Motor neuron (in vitro differentiated cells): ENCODE measurements around the gene TXNRD2. TPM values are rescaled to one million over a fixed set of nuclear protein-coding genes. Genes with fewer than 3 reads are reported as not detected.
"Not testable (repeated sequence)": the region's sequence is repeated elsewhere in the genome, so short reads cannot be mapped to it uniquely, and the experiment has no call there.

Source experiments
- ATAC-seq, 8 experiments: fragments of 200-7000 bp; cut with Tn5 transposase; replicated peaks in 6 of 8; 2 replicates each; pipeline ENCODE4 v1.8.0; 2021; ENCODE audit warnings: mild to moderate bottlenecking in 8 of 8, moderate library complexity in 8 of 8
- H3K27ac ChIP-seq, 2 donors: fragments of 250-450 bp; sonication (Bioruptor Pico); 2 replicates each; pipeline ENCODE4 v1.9.0; 2021; ENCODE audit warnings: antibody characterized with exemption in 2 of 2, mild to moderate bottlenecking in 2 of 2, moderate library complexity in 1 of 2
- H3K4me1 ChIP-seq, 2 donors: fragments of 250-450 bp; sonication (Bioruptor Pico); replicated peaks in 1 of 2; 2 replicates each; pipeline ENCODE4 v1.6.1; 2021; ENCODE audit warnings: antibody characterized with exemption in 2 of 2, mild to moderate bottlenecking in 2 of 2, moderate library complexity in 1 of 2
- H3K4me3 ChIP-seq, 5 donors: fragments of 250-450 bp; sonication (Bioruptor Pico); 2 replicates each; pipeline ENCODE4 v1.9.0; 2021; ENCODE audit warnings: antibody characterized with exemption in 5 of 5, mild to moderate bottlenecking in 5 of 5, moderate library complexity in 4 of 5
- WGBS, 10 experiments: fragments of 450-650 bp; shearing (Covaris generic); methylation state at CpG; one replicate each; pipeline ENCODE4 v1.0.0; 2022; 5-methylcytosine and 5-hydroxymethylcytosine counted together
- in situ Hi-C, 9 experiments: fragments of 400-800 bp; cut with MboI; loops; one replicate each; pipeline ENCODE4 v1.15.0; 2021; ENCODE audit warnings: low sequenced_read_pairs in 9 of 9, low pct_unique_long_range_greater_than_20kb in 2 of 9; ENCODE audit not compliant: unreplicated experiment in 9 of 9
- total RNA-seq, 8 experiments: library from RNA; unstranded; fragments of 300-600 nt; gene quantifications; 2 replicates each; pipeline versions ENCODE4 v1.2.3 to v1.2.4, GENCODE V29; 2022

TXNRD2 gene
- total RNA-seq, 8 experiments from 2014 or later: 2.4 to 33.9 (median 9.9) TPM

DNA sequence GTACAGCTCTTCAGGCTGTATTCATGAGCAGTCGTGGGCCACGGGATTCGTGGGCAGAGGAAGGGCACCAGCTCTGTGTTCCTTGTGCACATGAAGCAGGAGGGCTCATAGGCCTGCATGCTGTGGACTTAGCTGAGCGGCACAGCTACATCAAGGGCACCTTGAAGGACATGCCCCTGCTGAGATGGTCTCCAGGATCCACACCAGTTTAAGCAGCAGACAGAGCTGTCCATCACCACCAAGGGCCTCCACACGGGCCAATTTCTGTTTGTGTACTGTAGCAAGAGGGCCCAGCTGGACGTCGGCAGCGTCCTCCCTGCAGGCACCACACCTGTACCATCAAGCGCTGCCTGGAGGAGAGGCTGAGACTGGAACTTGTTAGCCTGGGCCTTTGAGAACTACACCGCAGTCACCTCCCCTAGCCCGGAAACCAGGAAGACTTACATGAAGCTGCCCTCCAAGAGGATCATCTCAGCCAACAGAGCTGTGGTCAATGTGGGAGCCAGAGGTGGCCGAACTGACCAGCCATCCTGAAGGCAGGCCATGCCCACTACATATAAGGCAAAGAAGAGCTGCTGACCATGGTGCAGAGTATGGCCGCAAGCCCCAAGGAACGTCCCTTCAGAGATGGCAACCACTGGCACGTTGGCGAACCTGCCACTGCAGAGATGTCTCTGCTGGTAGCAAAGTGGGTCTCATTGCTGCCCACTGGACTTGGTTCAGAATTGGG lies 54.2 kb downstream of the TXNRD2 start:
- no peak overlapping the region for H3K4me3 ChIP-seq
- peaks cover 14 to 15% of the 10 kb centered on the region in 2 donors for H3K4me1 ChIP-seq
- in situ Hi-C loops: no loop called here
- WGBS, 10 experiments: 0 to 90% (median 62%) methylated on average over 1 to 6 of the region's 16 CpGs; no CpG with 5 or more reads in 4 of the 10 experiments
- no peak overlapping the region for H3K27ac ChIP-seq
- ATAC-seq: no peak

GRCh38 chr22:19886605-19887255 lies 54.9 kb downstream of the TXNRD2 start:
- peak in 4 of 8 experiments; percentile 3 to 73 (median 30) for ATAC-seq
- Histone ChIP-seq H3K4me3 (no peak overlapping the region), H3K27ac (no peak overlapping the region), H3K4me1 (peaks cover 9 to 11% of the 10 kb centered on the region in 2 donors)
- in situ Hi-C loops: no loop called here
- 18 to 91% (median 70%) methylated on average over 2 to 6 of the region's 12 CpGs; no CpG with 5 or more reads in 2 of the 10 experiments for WGBS, 10 experiments

DNA sequence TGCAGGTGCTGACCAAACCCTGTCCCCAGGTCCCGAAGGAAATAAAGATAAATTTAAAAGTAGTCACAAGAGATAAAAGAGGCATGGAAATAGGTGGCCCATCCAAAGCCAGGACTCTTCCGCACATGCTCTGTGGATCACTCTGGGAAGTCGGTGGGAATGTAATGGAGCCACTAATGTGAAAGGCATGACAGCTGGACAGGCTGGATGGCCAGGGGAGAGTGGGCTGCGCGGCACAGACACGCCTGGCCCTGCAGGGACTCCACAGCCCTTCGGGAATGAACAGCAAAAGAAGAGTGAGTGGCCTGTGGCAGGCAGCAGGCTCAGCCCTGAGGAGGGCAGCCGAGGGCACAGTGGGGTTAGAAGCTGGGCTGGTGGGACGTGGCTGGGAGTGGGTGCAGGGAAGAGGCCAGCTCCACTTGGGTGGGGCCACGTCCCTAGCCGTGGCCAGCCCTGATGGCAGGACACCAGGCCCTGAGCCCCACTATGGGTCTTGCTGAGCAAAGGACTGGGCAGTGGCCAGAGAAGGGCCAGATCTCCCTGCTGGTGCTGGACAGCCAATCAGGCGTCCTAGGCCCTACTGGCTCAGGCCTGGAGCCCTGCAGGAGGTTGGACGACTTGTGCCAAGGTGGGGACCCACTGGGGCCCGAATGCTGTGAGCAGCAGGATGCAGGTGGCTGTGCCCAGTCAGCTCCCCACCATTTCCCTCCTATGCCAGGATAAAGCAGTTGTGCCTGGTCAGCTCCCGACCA lies 55.6 kb downstream of the TXNRD2 start:
- Histone ChIP-seq H3K27ac (no peak overlapping the region), H3K4me1 (peaks cover 10 to 11% of the 10 kb centered on the region in 2 donors), H3K4me3 (no peak overlapping the region)
- in situ Hi-C loops: no loop called here
- ATAC-seq: no peak
- 40 to 83% (median 76%) methylated on average over 1 to 3 of the region's 15 CpGs; no CpG with 5 or more reads in 5 of the 10 experiments for WGBS, 10 experiments

GRCh38 chr22:19884954-19885751 lies 56.5 kb downstream of the TXNRD2 start:
- WGBS, 10 experiments: 73 to 100% (median 93%) methylated on average over 1 to 3 of the region's 26 CpGs; no CpG with 5 or more reads in 4 of the 10 experiments
- H3K4me1 ChIP-seq: peaks cover 18 to 19% of the 10 kb centered on the region in 2 donors
- H3K27ac ChIP-seq: no peak overlapping the region
- no peak for ATAC-seq
- H3K4me3 ChIP-seq: no peak overlapping the region
- in situ Hi-C loops: no loop called here

DNA sequence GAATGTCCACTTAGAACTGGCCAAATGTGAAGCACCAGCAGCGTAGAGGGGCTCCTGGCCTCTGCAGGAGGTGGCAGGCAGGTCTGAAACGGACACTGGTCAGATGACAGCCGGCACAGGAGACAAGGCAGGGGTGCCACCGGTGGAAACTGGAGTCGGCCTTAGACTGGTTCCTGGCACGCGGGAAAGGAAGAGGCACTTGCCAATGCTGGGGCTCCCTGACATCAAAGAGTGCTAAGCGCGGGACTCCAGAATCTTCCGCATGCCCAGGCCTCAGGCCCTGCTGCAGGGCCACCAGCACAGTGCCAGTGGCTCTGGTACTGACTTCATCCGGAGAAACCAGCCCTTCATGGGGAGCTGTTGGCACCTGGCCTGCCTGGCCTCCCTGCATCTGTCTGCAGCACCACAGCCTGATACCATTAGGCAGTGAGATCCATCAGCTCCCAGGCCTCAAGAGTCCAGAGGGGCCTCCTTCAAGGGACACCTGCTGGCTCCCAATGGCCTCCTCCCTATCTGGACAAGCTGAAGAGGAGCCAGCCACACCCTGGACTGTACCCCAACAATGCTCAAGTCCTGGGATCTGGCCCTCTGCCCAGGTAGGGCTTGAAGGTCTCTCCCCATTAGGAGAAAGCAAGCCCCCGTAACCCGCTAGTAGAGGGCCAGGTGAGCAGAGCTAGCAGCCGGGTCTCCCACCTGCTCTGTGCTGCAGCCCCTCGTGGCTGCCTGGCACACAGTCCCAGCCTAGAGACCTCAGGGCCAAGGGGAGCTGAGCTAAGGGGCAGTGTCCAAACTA lies 57.3 kb downstream of the TXNRD2 start:
- in situ Hi-C loops: no loop called here
- no peak overlapping the region for H3K27ac ChIP-seq
- 87 to 100% (median 94%) methylated on average over 1 to 9 of the region's 15 CpGs; no CpG with 5 or more reads in 3 of the 10 experiments for WGBS, 10 experiments
- no peak for ATAC-seq
- H3K4me3 ChIP-seq: no peak overlapping the region
- H3K4me1 ChIP-seq: peaks cover 19 to 20% of the 10 kb centered on the region in 2 donors

- H3K4me3 ChIP-seq, ATAC-seq, H3K27ac ChIP-seq, in situ Hi-C loops: not testable (repeated sequence)
- WGBS, 10 experiments: 80 to 100% (median 100%) methylated on average over 1 to 2 of the region's 8 CpGs; no CpG with 5 or more reads in 5 of the 10 experiments
- peaks cover 19 to 27% of the 10 kb centered on the region in 2 donors for H3K4me1 ChIP-seq
Measured at GRCh38 chr22:19883446-19883845, 58.2 kb downstream of the TXNRD2 start.

GRCh38 chr22:19882446-19883381 lies 58.9 kb downstream of the TXNRD2 start:
- Histone ChIP-seq H3K4me3 (no peak overlapping the region), H3K27ac (no peak overlapping the region), H3K4me1 (peaks cover 19 to 27% of the 10 kb centered on the region in 2 donors)
- WGBS, 10 experiments: 57 to 100% (median 86%) methylated on average over 1 to 4 of the region's 26 CpGs; no CpG with 5 or more reads in 2 of the 10 experiments
- in situ Hi-C loops: no loop called here
- no peak for ATAC-seq

GRCh38 chr22:19880786-19881569 lies 60.6 kb downstream of the TXNRD2 start:
- in situ Hi-C loops: no loop called here
- peak; percentile 79 to 91 (median 88) for ATAC-seq
- H3K4me1 ChIP-seq: peaks cover 19 to 27% of the 10 kb centered on the region in 2 donors
- no peak overlapping the region for H3K4me3 ChIP-seq
- 0 to 40% (median 13%) methylated on average over 1 to 14 of the region's 27 CpGs; no CpG with 5 or more reads in 3 of the 10 experiments for WGBS, 10 experiments
- H3K27ac ChIP-seq: peak overlapping the region in 1 of 2 donors; percentile 28

GRCh38 chr22:19879992-19880785 lies 61.4 kb downstream of the TXNRD2 start:
- in situ Hi-C loops: no loop called here
- ATAC-seq: no peak
- Histone ChIP-seq H3K4me3 (no peak overlapping the region), H3K27ac (no peak overlapping the region), H3K4me1 (peaks cover 19 to 27% of the 10 kb centered on the region in 2 donors)
- WGBS, 10 experiments: 60 to 100% methylated on average over 1 to 3 of the region's 34 CpGs; no CpG with 5 or more reads in 8 of the 10 experiments

- Histone ChIP-seq H3K4me3 (no peak overlapping the region), H3K27ac (no peak overlapping the region), H3K4me1 (peaks cover 24 to 27% of the 10 kb centered on the region in 2 donors)
- in situ Hi-C loops: no loop called here
- no CpG with 5 or more reads among the region's 4 CpGs for WGBS, 10 experiments
- ATAC-seq: no peak
Measured at GRCh38 chr22:19879643-19879991, 62.0 kb downstream of the TXNRD2 start.
